COLO668 (cell line): ENCODE results near the gene HINFP.
"Not testable (repeated sequence)": the region's sequence is repeated elsewhere in the genome, so short reads cannot be mapped to it uniquely, and the experiment has no call there.

Source experiments
- DNase-seq: peaks from one replicate; lab custom pipeline; 2025; ENCODE audit not compliant: unreplicated experiment; lab: John Stamatoyannopoulos, UW

The HINFP gene

GRCh38 chr11:119117004-119117706 is 4.2 kb upstream of the HINFP start:
- no peak for DNase-seq

DNA sequence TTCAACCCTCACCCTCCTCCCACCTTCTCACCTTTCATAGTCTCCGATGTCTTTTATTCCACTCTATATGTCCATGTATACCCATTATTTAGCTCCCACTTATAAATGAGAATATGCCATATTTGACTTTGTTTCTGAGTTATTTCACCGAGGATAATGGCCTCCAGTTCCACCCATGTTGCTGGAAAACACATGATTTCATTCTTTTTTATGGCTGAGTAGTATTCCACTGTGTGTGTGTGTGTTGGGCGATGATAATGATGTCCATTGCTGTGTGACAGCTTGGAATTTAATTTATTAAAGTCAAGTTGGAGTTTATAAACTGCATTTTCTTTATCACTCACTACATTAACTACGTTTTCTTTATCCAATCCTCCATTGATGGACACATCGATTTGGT is 3.2 kb upstream of the HINFP start:
- no peak for DNase-seq

DNA sequence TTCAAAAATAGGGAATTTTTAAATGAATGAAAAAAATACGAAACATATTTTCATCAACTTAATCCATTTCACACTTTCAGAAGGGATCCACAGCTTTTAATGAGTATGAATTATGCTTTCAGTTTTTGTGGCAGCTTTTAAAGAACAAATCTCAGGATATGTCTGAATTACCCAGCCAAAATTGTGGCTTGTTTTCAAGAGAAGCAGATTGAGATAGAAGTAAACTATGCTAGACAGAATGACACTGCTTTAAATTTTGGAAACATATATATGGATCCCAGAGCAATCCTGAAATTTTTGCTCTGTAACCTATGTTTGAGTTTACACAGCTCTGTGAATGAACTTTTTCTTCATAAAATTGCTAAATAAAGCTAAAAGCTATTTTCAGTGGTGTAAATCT is 2.4 kb upstream of the HINFP start:
- no peak for DNase-seq

DNA sequence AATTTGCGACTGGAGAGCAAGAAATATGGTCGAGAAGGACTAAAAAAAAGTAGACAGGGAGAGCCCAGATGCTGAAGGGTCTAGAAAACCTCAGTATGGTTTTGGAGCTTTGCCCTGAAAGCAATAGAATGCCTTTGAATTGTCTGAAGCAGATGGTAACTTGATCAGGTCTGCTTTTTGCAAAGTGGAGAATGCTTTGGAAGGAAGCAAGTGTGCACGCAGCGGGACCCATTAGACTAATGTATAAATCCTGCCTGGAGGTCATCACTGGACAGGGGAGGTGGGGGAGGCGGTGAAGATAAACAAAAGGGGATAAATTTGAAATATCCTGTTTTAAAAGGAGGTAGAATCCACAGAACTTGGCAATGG is 757 bp upstream of the HINFP start:
- DNase-seq: peak; percentile 13

DNA sequence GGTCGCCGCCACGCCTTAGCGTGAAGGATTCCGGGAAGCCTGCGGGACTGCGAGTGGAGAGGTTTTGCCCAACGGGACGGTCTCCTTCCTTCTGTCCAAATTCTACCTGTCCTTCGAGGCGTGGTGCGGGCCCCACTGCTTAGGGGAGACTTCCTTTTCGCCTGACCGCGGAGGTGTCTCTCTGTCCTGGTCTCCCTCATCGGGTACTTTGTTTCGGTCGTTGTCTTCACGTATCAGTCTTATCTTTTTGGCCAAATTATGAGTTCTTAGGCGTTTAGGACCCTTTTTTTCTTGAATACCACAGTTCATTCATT is 388 bp downstream of the HINFP start:
- no peak for DNase-seq

DNA sequence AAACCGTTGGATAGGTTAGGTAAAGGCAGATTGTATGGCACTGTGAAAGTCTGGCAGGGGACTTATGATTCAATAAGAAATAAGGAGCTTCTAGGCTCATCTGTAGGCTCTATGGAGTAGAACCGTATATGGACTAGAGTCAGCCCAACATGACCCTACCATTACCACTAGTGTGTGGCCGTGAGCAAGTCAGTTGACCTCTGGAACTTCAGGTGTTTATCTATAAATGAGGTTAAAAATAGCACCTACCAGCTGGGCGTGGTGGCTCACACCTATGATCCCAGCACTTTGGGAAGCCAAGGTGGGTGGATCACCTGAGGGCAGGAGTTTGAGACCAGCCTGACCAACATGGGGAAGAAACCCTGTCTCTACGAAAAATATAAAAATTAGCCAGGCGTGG is 4.4 kb downstream of the HINFP start:
- DNase-seq: no peak

DNA sequence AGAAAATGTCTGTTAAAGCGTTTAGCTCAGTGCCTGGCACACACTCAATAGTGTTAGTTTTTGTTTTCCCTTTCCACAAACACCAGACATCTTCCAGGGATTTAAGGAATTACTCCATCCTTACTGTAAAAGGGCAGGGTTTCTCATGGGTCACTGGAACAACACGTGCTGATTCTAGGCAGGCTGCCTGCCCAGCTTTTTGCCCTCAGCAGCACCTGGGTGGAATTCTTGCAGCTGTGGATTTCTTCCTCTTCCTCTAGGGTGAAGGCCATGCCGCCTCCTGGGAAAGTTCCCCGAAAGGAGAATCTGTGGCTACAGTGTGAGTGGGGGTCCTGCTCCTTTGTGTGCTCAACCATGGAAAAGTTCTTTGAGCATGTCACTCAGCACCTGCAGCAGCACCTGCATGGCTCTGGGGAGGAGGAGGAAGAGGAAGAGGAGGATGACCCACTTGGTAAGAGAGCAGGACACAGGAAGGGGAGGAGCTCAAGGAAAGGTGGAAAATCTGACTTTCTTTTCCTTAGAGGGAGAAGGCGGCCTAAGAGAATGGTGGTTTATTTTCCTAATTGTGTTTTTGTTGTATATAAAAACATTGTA is 5.4 kb downstream of the HINFP start:
- no peak for DNase-seq

- DNase-seq: no peak
Measured at GRCh38 chr11:119130662-119131061, 9.3 kb downstream of the HINFP start.

DNA sequence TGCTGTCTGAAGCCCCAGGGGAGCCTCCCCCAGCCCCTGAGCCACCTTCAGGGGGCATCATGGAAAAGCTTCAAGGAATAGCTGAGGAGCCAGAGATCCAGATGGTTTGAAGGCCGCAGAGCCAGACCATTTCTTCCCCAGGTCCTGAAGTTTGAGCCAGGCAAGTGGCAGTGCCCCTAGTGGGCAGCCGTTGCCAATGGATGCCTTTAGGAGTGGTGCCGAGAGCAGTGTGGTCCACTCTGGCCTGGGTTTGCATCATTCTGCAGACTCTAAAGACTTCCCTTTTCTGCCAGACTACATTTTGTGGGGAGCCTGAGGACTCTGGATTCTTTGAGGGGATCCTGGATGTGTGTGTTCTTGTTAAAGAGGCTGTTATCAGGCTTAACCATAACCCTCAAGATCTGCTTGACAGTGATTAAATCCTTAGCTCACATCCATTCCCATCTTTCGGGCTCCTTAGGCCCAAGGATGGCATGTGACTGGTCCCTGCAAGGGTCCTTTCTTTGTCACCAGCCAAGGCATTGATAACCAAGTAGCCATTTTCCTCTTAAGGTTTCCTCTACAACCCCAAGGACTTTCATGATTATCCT is 13.1 kb downstream of the HINFP start:
- DNase-seq: no peak

GRCh38 chr11:119139276-119139675 is 17.9 kb downstream of the HINFP start:
- not testable (repeated sequence) for DNase-seq

DNA sequence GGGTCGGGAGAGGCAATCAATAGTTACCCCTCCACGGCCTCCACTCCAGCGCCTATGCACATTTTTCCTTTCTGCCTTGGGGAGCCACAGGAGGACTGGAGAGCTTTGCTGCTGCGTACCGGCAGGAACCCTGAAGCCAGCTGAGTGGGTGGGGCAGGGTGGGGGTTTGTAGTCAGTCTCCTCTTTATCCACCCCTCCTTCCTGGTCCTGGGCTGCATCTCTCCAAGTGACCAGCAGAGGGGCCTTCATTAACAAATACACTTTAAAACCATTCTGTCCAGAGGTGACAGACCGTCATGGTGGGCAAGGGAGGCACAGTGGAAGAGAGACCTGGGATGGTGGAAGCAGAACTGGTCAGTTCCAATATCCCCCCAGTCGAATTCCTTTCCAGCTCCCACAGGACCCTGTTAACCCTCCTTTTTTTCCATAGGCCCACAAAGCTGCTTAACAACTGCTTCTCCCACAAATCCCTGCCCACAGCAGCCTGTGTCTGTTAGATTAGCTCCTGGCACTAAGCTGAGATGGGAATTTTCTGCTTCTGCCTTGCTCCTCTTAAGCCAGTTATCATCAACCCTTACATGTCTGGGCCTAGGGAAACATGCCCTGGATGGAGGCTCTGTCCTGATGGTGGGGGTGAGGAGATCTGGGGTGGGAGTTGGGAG is 23.6 kb downstream of the HINFP start:
- DNase-seq: peak; percentile 62

GRCh38 chr11:119145551-119145950 is 24.2 kb downstream of the HINFP start:
- DNase-seq: no peak

DNA sequence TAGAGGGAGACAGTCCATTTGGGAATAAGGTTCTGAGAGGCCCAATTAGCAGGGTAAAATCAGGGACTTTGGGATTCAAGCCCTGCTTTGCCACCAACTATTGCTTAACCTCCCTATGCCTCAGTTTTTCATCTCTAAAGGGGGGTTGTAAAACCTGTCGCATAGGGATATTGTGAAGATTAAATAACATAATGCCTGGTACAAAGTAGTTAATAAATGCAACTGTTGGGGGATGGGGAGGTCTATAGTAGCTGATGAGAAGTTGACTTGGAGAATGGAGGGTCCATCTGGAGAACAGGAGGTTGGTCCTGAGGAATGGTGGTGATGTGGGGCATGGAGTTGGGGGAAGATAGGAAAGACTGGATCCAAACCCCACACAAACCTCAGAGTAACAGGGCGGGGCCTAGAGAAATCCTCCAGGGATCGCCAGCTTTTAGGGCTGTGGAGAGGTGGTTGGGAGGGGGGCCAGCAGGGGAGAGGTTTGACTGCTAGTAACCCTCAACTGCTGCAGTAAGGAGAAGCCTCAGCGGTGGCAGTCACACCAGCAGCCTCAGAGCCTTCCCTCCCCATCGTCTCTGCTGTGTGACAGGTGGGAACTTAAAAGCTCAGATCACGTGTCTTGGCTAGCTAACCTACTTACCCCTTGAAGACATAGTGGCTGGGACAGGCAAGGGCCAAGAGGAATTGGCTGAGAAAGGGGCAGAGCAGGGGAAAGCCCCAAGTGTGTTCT is 26.4 kb downstream of the HINFP start:
- no peak for DNase-seq

DNA sequence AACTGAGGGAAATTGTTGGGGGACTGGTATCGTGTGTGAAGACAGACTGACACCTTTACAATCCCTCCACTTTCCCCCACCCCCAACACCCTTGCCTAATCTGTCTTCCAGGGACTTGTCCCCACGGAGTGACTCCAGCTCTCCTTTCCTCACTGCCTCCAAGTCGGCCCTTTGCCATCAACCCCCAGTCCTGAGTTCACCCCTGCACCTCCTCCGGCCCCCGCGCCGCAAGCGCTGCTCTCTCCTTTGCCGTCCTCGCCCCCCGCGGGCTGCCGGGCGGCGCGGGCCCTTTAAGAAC is 27.3 kb downstream of the HINFP start:
- no peak for DNase-seq

DNA sequence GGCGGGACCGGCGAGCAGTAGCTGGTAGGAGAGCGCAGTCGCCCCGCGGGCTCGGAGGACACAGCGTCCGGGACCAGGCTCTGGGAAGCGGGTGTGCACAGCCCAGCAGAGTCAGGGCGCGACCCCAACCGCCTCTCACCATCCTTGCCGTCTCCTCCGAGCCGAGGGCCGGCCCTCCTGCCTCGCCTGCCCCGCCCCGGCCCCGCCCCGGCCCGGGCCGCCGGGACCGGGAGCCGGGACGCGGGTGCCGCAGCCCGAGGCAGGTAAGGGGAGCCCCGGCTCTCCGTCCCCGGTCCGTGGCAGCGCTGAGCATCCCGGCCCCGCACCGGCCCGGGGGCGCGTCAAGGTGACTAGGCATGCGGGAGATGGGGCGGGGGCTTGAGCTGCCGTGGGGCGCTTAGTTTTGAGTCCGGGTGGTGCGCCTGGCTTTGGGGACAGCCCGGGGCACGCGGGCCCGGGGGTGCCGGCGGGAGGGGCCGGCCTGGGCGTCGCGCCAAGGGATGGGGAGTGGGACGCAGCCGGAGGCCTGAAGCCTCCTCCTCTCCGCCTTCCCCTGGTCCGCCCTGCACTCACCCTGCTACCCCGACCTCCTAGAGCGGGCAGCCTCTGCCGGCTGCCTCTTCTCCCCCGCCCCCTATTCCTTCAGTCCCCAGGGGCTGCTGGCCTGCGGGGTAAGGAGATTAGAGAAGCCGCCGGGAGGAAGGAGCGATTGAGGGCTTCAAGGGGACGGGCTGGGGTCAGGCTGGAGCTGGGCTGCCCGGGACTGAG is 27.8 kb downstream of the HINFP start, which contains the start of gene ABCG4:
Gene ABCG4 (plus strand): TSS at position 35 of the 768 bp plus-strand sequence. CDS start 914 bp downstream, outside the sequence.
- peak; percentile 21 for DNase-seq

GRCh38 chr11:119149786-119150275 is 28.5 kb downstream of the HINFP start:
- DNase-seq: no peak

- DNase-seq: no peak
Measured at GRCh38 chr11:119152043-119152442, 30.7 kb downstream of the HINFP start.

GRCh38 chr11:119152604-119153003 is 31.2 kb downstream of the HINFP start:
- DNase-seq: no peak

- no peak for DNase-seq
Measured at GRCh38 chr11:119153049-119153818, 31.9 kb downstream of the HINFP start.

- DNase-seq: no peak
Measured at GRCh38 chr11:119154178-119154577, 32.8 kb downstream of the HINFP start.
